GM19463 (cell line): ENCODE measurements around the gene DOLK.
A peak's percentile ranks its signal among the peaks of the same experiment; 100 is the strongest.

Experiments used
- ATAC-seq: cut with Tn5 transposase; IDR thresholded peaks from one replicate; pipeline ENCODE4 v1.9.1; 2021; ENCODE audit warnings: mild to moderate bottlenecking, moderate library complexity; ENCODE audit not compliant: unreplicated experiment

Gene DOLK

GRCh38 chr9:128910906-128911305 lies 36.5 kb downstream of the DOLK start:
- no peak for ATAC-seq

- ATAC-seq, result no peak
Observed at GRCh38 chr9:128909859-128910258, 37.5 kb downstream of the DOLK start.

DNA sequence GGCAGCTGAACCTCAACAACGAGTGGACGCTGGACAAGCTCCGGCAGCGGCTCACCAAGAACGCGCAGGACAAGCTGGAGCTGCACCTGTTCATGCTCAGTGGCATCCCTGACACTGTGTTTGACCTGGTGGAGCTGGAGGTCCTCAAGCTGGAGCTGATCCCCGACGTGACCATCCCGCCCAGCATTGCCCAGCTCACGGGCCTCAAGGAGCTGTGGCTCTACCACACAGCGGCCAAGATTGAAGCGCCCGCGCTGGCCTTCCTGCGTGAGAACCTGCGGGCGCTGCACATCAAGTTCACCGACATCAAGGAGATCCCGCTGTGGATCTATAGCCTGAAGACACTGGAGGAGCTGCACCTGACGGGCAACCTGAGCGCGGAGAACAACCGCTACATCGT lies 39.0 kb downstream of the DOLK start:
- ATAC-seq, result no peak

- no peak for ATAC-seq
Observed at GRCh38 chr9:128906741-128907140, 40.7 kb downstream of the DOLK start.

DNA sequence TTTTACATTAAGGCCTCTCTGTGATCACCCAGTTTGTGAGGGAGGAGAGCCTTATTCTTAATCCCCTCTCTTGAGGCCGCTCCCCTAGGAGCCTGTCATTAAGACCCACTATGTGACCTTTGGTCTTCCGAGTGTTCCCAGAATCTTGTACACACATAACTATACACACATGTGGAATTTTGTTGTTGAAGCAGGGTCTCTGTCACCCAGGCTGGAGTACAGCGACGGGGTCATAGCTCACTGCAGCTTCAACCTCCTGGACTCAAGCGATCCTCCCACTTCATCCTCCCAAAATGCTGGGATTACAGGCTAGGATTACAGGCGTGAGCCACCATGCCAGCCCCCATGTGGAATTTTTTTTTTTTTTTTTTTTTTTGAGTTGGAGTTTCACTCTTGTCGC lies 41.4 kb downstream of the DOLK start:
- ATAC-seq, result no peak

DNA sequence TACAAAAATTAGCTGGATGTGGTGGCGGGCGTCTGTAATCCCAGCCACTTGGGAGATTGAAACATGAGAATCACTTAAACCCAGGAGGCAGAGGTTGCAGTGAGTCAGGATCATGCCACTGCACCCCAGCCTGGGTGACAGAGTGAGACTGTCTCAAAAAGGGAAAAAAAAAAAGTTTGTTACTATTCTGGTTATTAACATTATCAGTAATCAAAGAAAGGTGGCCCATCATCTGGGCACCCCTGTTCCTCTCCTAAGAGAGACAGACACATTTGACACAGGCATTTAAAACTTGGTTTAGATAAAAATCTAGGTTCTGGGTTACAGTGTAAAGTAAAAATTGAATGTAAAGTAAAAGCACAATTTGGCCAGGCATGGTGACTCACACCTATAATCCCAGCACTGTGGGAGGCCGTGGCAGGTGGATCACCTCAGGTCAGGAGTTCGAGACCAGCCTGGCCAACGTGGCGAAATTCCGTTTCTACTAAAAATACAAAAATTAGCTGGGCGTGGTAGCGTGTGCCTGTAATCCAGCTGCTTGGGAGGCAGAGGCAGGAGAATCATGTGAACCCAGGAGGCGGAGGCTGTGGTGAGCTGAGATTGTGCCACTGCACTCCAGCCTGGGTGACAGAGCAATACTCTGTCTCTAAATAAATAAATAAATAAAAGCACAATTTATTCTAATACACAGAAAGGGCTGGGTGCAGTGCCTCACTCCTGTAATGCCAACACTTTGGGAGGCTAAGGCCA lies 43.4 kb downstream of the DOLK start:
- ATAC-seq, result no peak

GRCh38 chr9:128903079-128903461 lies 44.3 kb downstream of the DOLK start:
- ATAC-seq, result no peak

DNA sequence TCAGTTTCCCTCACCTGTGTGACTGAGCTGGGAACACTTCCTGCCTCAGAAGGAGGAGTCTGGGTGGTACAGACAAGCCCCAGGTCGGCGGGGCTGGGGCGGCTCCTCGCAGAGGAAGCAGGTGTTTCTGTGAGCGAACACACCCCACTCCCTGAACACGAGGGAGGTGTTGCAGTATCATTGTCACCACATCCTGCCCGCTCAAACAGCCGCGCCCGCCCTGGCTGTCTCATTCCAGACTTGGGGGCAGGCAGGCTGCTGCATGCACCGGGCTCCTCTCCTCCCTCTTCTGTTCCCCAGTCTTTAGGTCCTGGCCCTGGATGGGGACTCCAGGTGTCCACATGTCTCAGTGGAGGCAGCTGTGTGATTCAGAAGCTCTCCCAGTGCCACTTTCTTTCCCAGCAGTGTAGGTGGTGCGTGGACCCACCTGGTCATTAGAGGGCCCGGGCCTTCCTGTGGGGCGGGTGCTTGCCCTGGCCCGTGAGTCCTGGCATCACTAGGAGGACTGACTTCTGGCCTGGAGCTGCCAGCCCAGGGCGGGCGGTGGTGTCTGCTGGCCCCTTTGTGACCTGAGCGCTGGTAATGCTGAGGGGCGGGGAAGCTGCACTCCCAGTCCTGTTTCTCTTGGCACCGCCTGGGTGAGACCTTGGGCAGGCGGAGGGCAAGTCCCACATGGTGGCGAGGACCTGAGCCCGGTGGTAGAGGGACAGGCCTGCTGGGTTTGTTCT lies 44.9 kb downstream of the DOLK start:
- peak; percentile 76 for ATAC-seq

DNA sequence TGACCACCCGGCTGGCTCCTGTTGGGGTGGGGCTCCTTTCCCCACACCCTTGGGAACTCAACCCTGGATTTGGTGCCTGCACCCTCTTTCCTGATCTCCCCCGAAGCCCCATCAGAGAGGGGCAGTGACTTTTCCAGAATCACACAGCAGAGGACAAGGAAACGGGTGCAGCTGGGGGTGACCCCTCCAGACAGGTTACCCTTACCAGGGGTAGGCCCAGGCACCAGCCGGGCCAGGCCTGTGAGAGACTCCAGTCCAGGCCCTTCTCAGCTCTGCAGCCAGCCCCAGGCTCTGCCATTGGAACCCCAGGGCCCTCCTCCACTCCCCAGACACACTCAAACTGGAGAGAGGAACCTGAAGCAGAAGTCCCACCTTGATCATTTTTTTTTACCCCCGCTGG lies 45.6 kb downstream of the DOLK start:
- ATAC-seq, result no peak

DNA sequence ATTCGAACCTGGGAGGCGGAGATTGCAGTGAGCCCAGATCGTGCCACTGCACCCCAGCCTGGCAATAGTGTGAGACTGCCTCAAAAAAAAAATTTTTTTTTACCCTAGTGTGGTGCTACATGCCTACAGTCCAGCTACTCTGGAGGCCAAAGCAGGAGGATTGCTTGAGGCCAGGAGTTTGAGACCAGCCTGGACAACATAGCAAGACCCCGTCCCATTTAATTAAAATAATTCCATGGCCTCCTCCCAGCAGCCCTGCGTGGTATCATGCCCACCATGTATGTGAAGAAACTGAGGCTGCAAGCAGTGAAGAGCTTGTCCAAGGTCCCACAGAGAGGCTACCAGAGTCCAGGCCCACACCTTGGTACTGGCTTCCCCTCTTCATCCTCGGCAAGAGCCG lies 46.0 kb downstream of the DOLK start:
- no peak for ATAC-seq

DNA sequence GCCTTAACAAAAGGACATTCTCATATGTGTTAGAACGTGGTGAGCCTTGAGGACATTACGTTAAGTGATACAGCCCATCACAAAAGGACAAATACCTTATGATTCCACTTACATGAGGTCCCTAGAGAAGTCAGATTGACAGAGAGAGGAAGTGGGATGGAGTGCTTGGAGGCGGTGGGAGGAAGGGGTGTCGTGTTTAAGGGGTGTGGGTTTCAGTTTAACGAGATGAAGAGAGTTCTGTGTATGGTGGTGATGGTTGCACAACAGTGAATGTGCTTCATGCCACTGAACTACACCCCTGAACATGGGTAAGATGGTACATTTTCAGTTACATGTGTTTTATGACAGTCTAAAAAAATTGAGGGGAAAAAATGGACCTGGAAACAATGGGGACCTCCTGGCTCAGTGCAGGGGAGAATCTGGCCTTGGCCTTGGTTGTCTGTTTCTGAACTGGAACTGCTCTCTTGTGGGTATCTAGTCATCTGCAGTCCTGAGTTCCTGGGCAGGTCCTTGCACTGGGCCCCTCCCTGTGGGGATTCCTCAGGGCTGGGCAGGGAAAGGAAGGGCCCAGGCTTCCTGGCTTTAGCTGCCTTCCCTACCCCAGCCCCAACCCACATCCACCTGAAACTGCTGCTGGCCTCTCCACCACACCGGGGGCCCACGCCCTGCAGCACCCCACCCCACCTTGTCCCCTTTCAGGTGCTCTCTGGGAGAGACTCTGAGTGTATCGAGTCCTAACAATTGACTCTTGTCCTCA lies 47.7 kb downstream of the DOLK start:
- no peak for ATAC-seq

DNA sequence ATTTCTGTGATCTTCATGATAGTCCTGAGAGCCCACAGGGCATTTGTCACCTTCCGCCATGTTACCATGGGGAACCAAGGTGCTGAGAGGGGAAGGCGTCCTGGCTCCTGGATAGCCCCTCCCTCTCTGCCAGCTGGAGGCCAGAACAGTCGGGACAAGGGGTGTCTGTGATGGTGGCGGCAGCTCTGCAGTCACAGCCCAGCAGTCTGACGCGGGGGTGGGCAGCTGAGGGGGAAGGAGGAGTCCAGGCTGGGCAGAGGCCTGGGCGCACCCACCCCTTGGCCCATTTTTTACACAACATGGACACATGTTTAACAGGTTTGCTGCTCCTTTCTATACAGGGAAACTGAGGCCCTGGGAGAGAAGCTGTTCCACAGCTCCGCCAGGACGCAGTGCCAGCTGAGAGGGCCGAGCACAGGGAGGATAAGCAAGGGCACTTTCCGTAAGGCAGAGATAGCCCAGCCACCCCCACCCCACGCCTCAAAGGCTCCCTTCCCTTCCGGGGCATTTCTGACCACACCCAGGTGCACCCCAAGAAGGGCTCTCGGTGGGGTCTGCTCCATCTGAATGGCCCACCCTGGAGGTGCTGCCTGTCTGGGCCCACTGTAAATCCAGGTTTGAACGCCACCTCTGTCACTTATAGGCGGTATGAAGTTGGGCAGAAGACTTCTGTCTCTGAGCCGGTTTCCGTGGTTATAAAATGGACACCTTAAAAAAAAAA lies 48.4 kb downstream of the DOLK start:
- ATAC-seq, result no peak

- no peak for ATAC-seq
Observed at GRCh38 chr9:128898382-128898781, 49.0 kb downstream of the DOLK start.

- ATAC-seq, result no peak
Observed at GRCh38 chr9:128895556-128895955, 51.8 kb downstream of the DOLK start.
